Kidney capillary endothelial cell (primary cell): ENCODE measurements around the gene SPEM2.
"Not testable (repeated sequence)": the region's sequence is repeated elsewhere in the genome, so short reads cannot be mapped to it uniquely, and the experiment has no call there.

Source experiments
- DNase-seq: peaks from one replicate; pipeline ENCODE4 v3.0.0-alpha.2; 2018; ENCODE audit warnings: low spot score

SPEM2 gene

GRCh38 chr17:7442142-7442541, 16.7 kb downstream of the SPEM2 start:
- DNase-seq = no peak

- DNase-seq = no peak
These were observed 18.4 kb downstream of the SPEM2 start for GRCh38 chr17:7443499-7444485.

GRCh38 chr17:7444682-7445618, 19.5 kb downstream of the SPEM2 start, which contains the start of gene CHRNB1:
Gene CHRNB1, plus strand, starts transcription at chr17:7445061. Its CDS starts 67 bp downstream, at chr17:7445128.
- DNase-seq = no peak

- no peak for DNase-seq
These were observed 20.2 kb downstream of the SPEM2 start for GRCh38 chr17:7445619-7445968.

- DNase-seq = no peak
These were observed 23.0 kb downstream of the SPEM2 start for GRCh38 chr17:7448461-7448860.

GRCh38 chr17:7459961-7460545, 34.6 kb downstream of the SPEM2 start:
- no peak for DNase-seq

- DNase-seq = no peak
These were observed 35.6 kb downstream of the SPEM2 start for GRCh38 chr17:7460850-7461660.

- DNase-seq = no peak
These were observed 37.3 kb downstream of the SPEM2 start for GRCh38 chr17:7462474-7463371.

GRCh38 chr17:7463372-7463846, 38.0 kb downstream of the SPEM2 start:
- no peak for DNase-seq

GRCh38 chr17:7464081-7464480, 38.7 kb downstream of the SPEM2 start:
- no peak for DNase-seq

GRCh38 chr17:7465597-7466275, 40.3 kb downstream of the SPEM2 start:
- DNase-seq = no peak

GRCh38 chr17:7466318-7466638, 40.9 kb downstream of the SPEM2 start:
- DNase-seq = no peak

GRCh38 chr17:7466639-7467341, 41.4 kb downstream of the SPEM2 start:
- DNase-seq = no peak

- no peak for DNase-seq
These were observed 42.1 kb downstream of the SPEM2 start for GRCh38 chr17:7467498-7467897.

- DNase-seq = no peak
These were observed 42.9 kb downstream of the SPEM2 start for GRCh38 chr17:7468290-7468689.

- no peak for DNase-seq
These were observed 43.5 kb downstream of the SPEM2 start for GRCh38 chr17:7468804-7469389.

- not testable (repeated sequence) for DNase-seq
These were observed 44.4 kb downstream of the SPEM2 start for GRCh38 chr17:7469843-7470242.

GRCh38 chr17:7470457-7470973, 45.1 kb downstream of the SPEM2 start:
- DNase-seq = not testable (repeated sequence)
